Thyroid gland (tissue), 4 donors: ENCODE results near the gene PACS2. TPM values are rescaled to one million over a fixed set of nuclear protein-coding genes. Genes with fewer than 3 reads are reported as not detected.

ENCODE experiments used
- DNase-seq, 2 donors: peaks; one replicate each; pipeline ENCODE4 v3.0.0-alpha.2; 2019
- H3K27ac ChIP-seq, 3 donors: fragments of 200-600 bp; sonication (generic); 1 replicate in 2 of 3; 2 replicates in 1 of 3; pipeline ENCODE4 v1.5.1; 2016 to 2019; ENCODE audit warnings: mild to moderate bottlenecking in 1 of 3, moderate library complexity in 1 of 3
- H3K27me3 ChIP-seq: fragments of 200-600 bp; sonication (generic); one replicate; pipeline ENCODE4 v1.5.1; 2019
- H3K36me3 ChIP-seq, 2 donors: fragments of 200-600 bp; sonication (generic); one replicate each; pipeline ENCODE4 v1.5.1; 2016 to 2019
- H3K4me1 ChIP-seq, 2 donors: fragments of 200-600 bp; sonication (generic); one replicate each; pipeline ENCODE4 v1.5.1; 2017 to 2019
- H3K4me3 ChIP-seq, 3 donors: fragments of 200-600 bp; sonication (generic); replicated peaks in 1 of 3; 1 replicate in 2 of 3; 2 replicates in 1 of 3; pipeline ENCODE4 v1.5.1; 2016; ENCODE audit warnings: mild to moderate bottlenecking in 1 of 3
- H3K9me3 ChIP-seq: fragments of 200-600 bp; sonication (generic); one replicate; pipeline ENCODE4 v1.5.1; 2017
- POLR2A ChIP-seq, 2 donors: fragments of 450-650 bp; IDR thresholded peaks; one replicate each; pipeline ENCODE4 v1.6.1; 2017; ENCODE audit warnings: antibody characterized with exemption in 2 of 2, mild to moderate bottlenecking in 2 of 2, moderate library complexity in 1 of 2
- WGBS, 2 donors: methylation state at CpG; one replicate each; pipeline ENCODE4 v1.1.5; 2017; 5-methylcytosine and 5-hydroxymethylcytosine counted together
- intact Hi-C: fragments of 100-400 bp; cut with DNase I; formaldehyde crosslinking; loops from one replicate; pipeline ENCODE4 v1.15.1; 2023
- total RNA-seq, 4 donors: library from RNA; depleted of rRNA; stranded (reverse); fragments of >200 nt; gene quantifications; one replicate each; pipeline ENCODE4 v1.2.3, GENCODE V29; 2016
- TF ChIP-seq, protein P1 (sequence below), 6 experiments: fragments of 200-600 bp in 3 of 6; fragments of 450-650 bp in 3 of 6; sonication (generic) in 3 of 6; IDR thresholded peaks; one replicate each; pipeline ENCODE4 v1.5.1; 2016 to 2019; ENCODE audit warnings: antibody characterized with exemption in 6 of 6, mild to moderate bottlenecking in 2 of 6, inconsistent platforms in 1 of 6, moderate library complexity in 1 of 6

The PACS2 gene
- total RNA-seq, 4 donors from 2014 or later, result 54.6 to 85.2 (median 72.1) TPM

GRCh38 chr14:105312973-105313372 is 1.6 kb upstream of the PACS2 start:
- H3K27ac ChIP-seq, result no peak overlapping the region
- TF ChIP-seq POLR2A (IDR thresholded peaks at IDR 0.05), result no peak
- TF ChIP-seq, protein P1, sequence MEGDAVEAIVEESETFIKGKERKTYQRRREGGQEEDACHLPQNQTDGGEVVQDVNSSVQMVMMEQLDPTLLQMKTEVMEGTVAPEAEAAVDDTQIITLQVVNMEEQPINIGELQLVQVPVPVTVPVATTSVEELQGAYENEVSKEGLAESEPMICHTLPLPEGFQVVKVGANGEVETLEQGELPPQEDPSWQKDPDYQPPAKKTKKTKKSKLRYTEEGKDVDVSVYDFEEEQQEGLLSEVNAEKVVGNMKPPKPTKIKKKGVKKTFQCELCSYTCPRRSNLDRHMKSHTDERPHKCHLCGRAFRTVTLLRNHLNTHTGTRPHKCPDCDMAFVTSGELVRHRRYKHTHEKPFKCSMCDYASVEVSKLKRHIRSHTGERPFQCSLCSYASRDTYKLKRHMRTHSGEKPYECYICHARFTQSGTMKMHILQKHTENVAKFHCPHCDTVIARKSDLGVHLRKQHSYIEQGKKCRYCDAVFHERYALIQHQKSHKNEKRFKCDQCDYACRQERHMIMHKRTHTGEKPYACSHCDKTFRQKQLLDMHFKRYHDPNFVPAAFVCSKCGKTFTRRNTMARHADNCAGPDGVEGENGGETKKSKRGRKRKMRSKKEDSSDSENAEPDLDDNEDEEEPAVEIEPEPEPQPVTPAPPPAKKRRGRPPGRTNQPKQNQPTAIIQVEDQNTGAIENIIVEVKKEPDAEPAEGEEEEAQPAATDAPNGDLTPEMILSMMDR (IDR thresholded peaks at IDR 0.05), result no peak
- H3K27me3 ChIP-seq, result no peaks in the 10 kb centered on the region
- intact Hi-C loops, result loop anchor here (5.0 kb wide), 1 partner anchor 179 kb away; the partner anchor contains the start of gene TEDC1
- no peak overlapping the region for H3K4me3 ChIP-seq
- 93 to 95% methylated on average over 8 to 13 of the region's 13 CpGs for WGBS, 2 donors
- no peaks in the 10 kb centered on the region for H3K9me3 ChIP-seq
- peaks cover 16 to 32% of the 10 kb centered on the region in 2 donors for H3K4me1 ChIP-seq
- DNase-seq, result no peak
- H3K36me3 ChIP-seq, result no peaks in the 10 kb centered on the region

GRCh38 chr14:105313381-105314286 is 914 bp upstream of the PACS2 start:
- Histone ChIP-seq H3K27me3 (no peaks in the 10 kb centered on the region), H3K9me3 (no peaks in the 10 kb centered on the region), H3K36me3 (no peaks in the 10 kb centered on the region), H3K4me3 (peak overlapping the region in 2 of 3 donors; percentile 50 to 66), H3K27ac (peak overlapping the region; percentile 82 to 93 (median 84)), H3K4me1 (peaks cover 16 to 33% of the 10 kb centered on the region in 2 donors)
- intact Hi-C loops, result loop anchor here (5.0 kb wide), 1 partner anchor 179 kb away; the partner anchor contains the start of gene TEDC1
- no peak for TF ChIP-seq POLR2A (IDR thresholded peaks at IDR 0.05)
- TF ChIP-seq, protein P1 (IDR thresholded peaks at IDR 0.05), result no peak
- peak; percentile 20 to 50 for DNase-seq
- WGBS, 2 donors, result 47 to 50% methylated on average over 22 of the region's 48 CpGs

DNA sequence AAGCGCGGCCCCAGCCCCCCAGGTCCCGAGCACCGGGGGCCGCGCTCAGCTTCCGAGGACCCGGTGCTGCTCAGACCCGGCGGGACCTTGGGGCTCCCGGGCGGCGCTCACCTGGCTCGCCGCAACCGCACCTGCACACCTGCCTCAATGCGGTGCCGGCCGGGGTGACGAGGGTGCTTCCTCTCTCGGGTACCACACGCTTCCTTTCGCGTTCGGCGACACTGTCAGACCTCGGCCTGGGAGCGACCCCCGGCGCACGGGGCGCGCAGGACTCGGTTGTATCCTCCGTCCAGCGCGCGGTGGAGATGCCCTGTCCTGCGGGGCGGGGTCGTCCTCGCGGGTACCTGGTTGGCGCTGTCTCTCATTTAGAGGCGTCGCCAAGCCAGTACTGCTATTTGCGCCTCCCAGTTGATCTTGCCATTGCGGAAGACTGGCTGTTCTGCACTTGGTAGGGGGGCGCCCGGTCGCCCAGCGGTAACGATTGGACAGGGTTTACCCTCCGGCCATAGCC is 718 bp downstream of the PACS2 start:
- DNase-seq, result peak; percentile 56 to 70
- Histone ChIP-seq H3K4me1 (peaks cover 16 to 33% of the 10 kb centered on the region in 2 donors), H3K36me3 (no peaks in the 10 kb centered on the region)

GRCh38 chr14:105315941-105316576 is 1.5 kb downstream of the PACS2 start:
- H3K27me3 ChIP-seq, result no peaks in the 10 kb centered on the region
- H3K4me3 ChIP-seq, result peak overlapping the region in 2 of 3 donors; percentile 60 to 86
- intact Hi-C loops, result no loop called here
- 64 to 66% methylated on average over 9 to 15 of the region's 15 CpGs for whole genome bisulfite sequencing, 2 donors
- H3K27ac ChIP-seq, result peak overlapping the region in 1 of 3 donors; percentile 19
- TF ChIP-seq, protein P1 (IDR thresholded peaks at IDR 0.05), result no peak
- no peak for TF ChIP-seq POLR2A (IDR thresholded peaks at IDR 0.05)
- peaks cover 16 to 33% of the 10 kb centered on the region in 2 donors for H3K4me1 ChIP-seq
- DNase-seq, result no peak
- H3K36me3 ChIP-seq, result no peaks in the 10 kb centered on the region
- no peaks in the 10 kb centered on the region for H3K9me3 ChIP-seq

More for the DNA sequence above, 718 bp downstream of the PACS2 start:
- 0 to 2% methylated on average over 1 to 7 of the region's 54 CpGs for WGBS, 2 donors
- H3K4me3 ChIP-seq, result peak overlapping the region; percentile 30 to 86 (median 60)
- H3K27ac ChIP-seq, result peak overlapping the region in 2 of 3 donors; percentile 19 to 38
- intact Hi-C loops, result no loop called here
- H3K27me3 ChIP-seq, result no peaks in the 10 kb centered on the region
- H3K9me3 ChIP-seq, result no peaks in the 10 kb centered on the region
- TF ChIP-seq, protein P1 (IDR thresholded peaks at IDR 0.05), result no peak
- TF ChIP-seq POLR2A (IDR thresholded peaks at IDR 0.05), result peak in 1 of 2 donors; percentile 17
